GM19324 (cell line): ENCODE data around the gene KCTD14.
"Not testable (repeated sequence)": the region's sequence is repeated elsewhere in the genome, so short reads cannot be mapped to it uniquely, and the experiment has no call there.

Experiments
- ATAC-seq: cut with Tn5 transposase; IDR thresholded peaks from one replicate; pipeline ENCODE4 v1.9.1; 2021; ENCODE audit warnings: mild to moderate bottlenecking, moderate library complexity; ENCODE audit not compliant: unreplicated experiment, low FRiP score

The KCTD14 gene, protein sequence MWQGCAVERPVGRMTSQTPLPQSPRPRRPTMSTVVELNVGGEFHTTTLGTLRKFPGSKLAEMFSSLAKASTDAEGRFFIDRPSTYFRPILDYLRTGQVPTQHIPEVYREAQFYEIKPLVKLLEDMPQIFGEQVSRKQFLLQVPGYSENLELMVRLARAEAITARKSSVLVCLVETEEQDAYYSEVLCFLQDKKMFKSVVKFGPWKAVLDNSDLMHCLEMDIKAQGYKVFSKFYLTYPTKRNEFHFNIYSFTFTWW

DNA sequence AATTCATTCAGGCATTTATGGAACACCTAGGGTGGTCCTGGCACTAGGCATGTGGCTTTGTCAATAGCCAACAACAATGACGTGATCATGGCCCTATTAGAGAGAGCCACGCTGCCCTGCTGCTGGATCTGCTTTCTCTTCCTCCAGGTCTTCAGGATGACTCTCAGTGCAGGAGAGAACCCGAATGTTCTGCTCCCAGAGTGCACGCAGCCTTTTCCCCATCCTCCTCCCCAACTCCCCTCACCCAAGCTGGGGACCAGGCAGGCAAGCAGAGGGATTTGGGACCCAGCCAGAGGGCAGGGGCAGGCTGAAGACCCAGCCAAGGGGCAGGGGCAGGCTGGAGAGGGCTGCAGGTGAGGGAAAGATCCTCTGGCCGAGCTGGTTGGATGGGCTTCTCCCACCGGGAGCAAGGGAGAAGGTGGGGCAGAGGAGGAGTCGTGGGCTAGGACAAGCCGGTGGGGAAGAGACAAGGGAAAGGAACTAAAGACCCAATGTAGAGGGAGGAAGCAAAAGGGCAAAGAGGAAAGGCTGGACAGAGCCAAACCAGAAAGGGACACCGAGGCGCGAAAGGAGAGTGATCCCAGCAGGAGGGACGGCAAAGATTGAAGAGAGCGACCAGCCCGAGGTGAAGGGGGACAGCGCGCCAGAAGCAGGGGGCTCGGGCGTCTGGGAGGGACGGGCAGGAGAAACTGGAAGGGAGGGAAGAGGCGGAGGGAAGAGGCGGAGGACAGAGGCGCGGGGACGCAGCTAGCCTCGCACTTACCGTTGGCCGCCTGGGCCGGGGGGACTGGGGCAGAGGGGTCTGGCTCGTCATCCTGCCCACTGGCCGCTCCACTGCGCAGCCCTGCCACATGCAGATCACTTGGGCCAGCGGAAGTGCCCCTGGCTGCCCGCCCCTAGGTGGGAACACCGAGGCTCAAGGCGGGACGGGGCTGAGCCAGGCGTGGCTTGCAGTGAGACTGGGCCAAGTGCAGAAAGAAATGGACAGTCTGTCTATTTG is at the start of gene KCTD14:
TSS of gene KCTD14 (minus strand) at position 880 of the 1,000 bp plus-strand sequence. CDS start at position 853, 27 bp downstream.
- no peak for ATAC-seq

GRCh38 chr11:78072455-78072854 is 49.4 kb upstream of the KCTD14 start:
- ATAC-seq, result no peak

DNA sequence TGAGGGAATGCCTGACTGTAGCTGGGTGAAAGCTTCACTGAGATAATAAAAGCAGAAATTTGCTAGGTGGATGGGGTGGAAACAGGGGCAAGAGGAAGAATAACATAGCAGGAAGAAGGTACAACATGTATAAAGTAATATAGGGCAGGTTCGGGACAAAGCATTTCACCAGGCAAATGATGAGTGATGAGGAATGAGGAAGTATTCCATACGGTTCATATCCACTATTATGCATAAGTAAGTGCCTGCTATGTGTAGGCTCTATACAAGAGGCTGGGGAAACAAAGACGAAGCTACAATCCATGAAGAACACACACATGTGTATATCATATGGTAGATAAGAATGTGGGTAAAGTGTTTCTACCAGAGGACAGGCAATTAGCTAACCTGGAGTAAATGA is 48.6 kb upstream of the KCTD14 start:
- no peak for ATAC-seq

DNA sequence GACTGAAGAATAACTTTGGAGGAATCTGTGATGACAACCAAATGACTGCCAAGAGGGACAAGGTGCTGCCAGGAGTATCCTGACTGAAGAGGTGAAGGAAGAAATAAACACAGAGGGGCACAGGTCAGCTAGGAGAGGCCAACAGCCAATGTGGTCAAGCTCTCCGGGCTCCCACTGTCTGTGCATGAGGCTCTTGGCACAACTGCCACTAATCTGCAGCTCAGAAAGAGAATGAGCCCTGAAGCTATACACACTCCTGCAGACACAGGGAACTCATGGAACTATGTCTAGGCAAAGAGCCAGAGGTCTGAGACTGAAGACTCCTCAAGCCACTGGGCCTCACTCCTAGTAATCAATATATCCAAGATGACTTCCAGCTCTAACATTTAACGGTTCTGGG is 47.5 kb upstream of the KCTD14 start:
- ATAC-seq, result no peak

- no peak for ATAC-seq
Measured at GRCh38 chr11:78069465-78069864, 46.4 kb upstream of the KCTD14 start.

DNA sequence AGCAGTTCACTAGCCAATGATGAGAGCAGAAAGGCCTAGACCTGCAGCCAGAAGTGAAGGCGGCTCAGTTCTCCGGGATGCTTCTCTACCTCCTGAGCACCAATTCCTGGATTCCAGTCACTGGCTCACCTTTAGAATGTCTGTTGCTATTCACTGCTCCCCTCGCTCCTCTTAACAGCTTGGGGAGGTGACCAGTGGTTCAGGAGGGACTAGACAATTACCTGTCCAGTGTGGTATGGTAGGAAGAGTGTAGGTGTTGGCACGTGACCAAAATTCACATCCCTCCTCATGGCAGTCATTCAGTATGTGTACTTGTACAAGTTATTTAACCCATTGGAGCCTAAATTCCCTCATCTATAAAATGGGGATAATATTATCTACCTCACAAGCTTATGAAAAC is 44.6 kb upstream of the KCTD14 start:
- no peak for ATAC-seq

DNA sequence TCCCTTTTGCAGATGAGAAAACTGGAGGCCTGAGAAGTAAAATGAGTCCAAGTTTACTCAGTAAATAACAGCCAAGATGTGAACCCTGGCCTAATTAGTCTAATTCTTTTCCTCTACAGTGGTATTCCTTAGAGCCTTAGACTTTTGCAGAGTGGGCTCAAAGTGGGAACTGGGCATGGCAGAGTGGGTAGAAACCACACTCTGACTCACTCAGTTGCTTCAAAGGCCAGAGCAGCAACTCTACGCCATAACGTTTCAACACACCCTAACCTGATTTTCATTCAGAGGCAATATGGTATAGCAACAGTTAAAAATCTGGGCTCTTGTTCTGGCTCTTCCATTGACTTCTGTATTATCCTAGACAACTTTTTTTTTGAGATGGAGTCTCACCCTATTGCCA is 43.4 kb upstream of the KCTD14 start:
- ATAC-seq, result no peak

DNA sequence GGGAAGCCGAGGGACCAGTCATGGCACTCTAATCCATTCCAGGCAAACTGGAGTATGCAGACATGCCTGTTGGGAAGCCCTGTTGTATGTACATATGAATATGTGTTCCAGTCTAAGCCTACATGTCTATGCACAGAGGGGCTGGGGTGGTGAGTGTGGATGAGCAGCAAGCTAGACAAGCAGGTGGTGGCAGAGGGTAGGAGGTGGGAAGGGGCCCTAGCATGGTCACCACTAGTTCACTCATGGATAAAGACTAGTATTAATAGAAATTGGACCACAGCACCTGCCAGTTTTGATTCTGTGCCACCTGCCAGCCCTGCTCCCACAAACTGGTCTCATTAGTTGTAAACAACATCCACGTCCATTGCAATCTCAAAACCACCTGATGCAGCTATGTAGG is 42.1 kb upstream of the KCTD14 start:
- no peak for ATAC-seq

DNA sequence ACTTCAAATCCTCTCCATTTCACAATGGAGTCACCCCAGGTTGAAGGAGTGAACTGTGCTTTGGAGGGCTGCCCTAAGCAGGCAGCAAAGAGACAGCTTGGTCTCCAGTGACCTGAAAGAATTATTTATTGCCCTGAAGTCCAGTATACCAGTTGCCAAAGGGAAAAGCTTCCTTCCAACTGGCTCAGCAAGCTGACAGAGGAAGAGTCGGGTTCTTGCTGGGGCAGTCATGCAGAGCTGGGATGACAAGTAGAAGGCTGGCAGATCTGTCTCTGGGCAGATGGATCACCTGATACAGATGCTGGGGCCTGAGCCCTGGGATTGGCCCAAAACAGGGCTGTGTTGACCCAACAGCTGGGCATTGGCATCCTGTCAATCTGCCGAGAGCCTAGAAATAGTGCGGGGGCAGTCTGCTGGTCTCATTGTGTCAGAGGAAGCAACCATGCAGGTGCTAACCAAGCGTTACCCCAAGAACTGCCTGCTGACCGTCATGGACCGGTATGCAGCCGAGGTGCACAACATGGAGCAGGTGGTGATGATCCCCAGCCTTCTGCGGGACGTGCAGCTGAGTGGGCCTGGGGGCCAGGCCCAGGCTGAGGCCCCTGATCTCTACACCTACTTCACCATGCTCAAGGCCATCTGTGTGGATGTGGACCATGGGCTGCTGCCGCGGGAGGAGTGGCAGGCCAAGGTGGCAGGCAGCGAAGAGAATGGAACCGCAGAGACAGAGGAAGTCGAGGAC is 40.5 kb upstream of the KCTD14 start, which contains the start of gene THRSP:
TSS of gene THRSP (plus strand) at position 422 of the 742 bp plus-strand sequence. CDS start at position 443, 21 bp downstream.
- no peak for ATAC-seq

DNA sequence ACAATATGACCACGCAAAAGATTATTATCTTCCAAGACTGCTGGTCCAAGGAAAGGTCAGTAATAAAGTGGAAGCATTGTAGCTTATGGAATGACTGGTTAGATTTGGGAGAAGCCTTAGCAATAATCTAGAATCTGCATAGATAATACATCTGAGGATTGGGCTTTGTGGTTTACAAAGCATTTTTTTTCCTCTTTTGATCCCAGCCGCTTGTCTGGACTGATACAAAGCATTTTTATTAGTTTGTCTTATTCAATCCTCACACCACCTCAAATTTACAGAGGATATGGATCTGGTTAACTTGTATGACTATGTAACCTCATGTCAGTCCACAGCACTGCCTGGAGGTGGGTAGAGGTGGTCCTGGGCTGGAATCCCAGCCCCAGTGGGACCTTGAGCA is 39.6 kb upstream of the KCTD14 start:
- ATAC-seq, result no peak

DNA sequence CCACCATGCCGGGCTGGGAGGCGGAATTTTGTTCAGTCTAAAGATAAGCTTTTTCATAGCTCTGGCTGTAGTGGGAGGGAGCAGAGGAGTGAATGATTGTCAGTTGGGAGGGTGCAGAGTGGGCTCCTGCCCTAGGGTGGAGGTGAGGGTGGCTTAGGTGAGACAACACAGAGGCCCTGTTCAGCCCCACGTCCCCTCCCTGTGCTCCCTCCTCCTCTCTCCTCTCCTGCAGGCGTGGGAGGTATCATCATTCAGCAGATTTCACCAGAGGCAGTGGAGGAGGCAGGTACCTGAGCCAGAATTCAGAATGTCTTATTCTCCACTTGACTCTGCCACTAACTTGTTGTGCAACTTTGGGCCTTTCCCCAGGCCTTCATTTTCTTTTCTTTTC is 38.8 kb upstream of the KCTD14 start:
- no peak for ATAC-seq

- no peak for ATAC-seq
Measured at GRCh38 chr11:78061088-78061920, 38.2 kb upstream of the KCTD14 start.

- ATAC-seq, result no peak
Measured at GRCh38 chr11:78060533-78060932, 37.5 kb upstream of the KCTD14 start.

DNA sequence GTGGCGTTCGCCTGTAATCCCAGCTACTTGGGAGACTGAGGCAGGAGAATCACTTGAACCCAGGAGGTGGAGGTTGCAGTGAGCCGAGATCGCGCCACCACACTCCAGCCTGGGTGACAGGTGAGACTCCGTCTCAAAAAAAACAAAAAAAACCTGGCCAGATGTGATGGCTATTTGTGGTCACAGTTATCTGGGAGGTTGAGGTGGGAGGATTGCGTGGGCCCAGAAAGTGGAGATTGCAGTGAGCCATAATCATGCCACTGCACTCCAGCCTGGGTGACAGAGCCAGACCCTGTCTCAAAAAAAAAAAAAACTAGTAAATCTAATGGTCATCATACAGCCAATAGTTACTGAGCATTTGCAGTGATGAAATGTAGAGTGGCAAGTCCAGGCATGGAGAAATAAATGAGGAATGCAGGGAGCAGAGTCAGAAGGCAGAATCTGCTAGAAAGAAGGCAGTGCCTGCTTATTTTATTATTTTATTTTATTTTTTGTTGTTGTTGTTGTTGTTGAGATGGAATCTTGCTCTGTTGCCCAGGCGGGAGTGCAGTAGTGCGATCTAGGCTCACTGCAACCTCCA is 36.8 kb upstream of the KCTD14 start:
- ATAC-seq, result not testable (repeated sequence)

GRCh38 chr11:78057462-78058055 is 34.5 kb upstream of the KCTD14 start:
- ATAC-seq, result no peak

DNA sequence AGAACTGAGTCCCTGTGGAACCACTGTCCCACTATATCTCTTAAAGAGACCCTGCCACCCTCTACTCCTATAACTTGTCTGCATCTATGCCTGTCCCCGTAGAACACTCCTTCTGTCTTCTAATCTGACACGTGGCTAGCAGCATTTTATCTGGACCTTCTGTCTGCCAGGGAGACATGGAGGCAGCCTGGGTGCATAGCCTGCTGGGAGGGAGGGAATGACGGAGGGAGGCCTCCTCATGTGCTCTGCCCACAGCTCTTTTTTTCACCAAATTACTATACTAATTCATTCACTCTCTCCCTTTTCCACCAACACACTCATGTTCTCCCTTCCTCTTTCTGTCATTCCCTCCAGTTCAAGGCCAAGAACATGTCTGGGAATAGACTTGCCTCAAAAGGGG is 33.0 kb upstream of the KCTD14 start:
- ATAC-seq, result no peak

DNA sequence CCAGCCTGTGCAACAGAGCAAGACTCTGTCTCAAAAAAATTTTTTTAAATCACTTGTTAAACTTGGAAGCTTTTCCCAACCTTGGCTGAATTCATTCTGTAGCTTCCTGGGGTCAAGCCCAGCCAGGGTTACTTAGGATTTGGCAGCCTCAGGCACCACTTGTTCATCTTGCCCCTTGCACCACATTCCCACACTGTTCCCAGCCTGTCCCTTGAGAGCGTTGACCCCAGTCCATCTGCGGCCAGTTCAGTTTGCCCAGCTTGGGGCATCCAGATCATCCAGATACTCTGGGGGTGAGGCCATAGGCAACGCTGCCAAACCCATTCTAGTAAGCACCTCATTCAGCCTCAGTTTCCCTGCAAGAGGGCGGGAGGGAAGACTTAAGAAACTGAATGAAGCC is 31.9 kb upstream of the KCTD14 start:
- no peak for ATAC-seq

- ATAC-seq, result no peak
Measured at GRCh38 chr11:78050964-78051831, 28.1 kb upstream of the KCTD14 start.
